Glomerular endothelial cell (primary cell): ENCODE results near the gene C19orf33. TPM values are rescaled to one million over a fixed set of nuclear protein-coding genes. Genes with fewer than 3 reads are reported as not detected.

ENCODE experiments used
- DNase-seq: peaks from one replicate; pipeline ENCODE4 v3.0.0-alpha.2; 2011; ENCODE audit warnings: low read depth, low spot score; ENCODE audit errors: extremely low read depth
- total RNA-seq: library from RNA; depleted of rRNA; stranded (reverse); fragments of >200 nt; gene quantifications from 2 replicates; pipeline ENCODE4 v1.2.3, GENCODE V29; 2015

Gene C19orf33
- total RNA-seq, 1 donor from 2014 or later, result 24.3 TPM

GRCh38 chr19:38278751-38279150 lies 25.3 kb upstream of the C19orf33 start:
- DNase-seq, result no peak

GRCh38 chr19:38280030-38280921 lies 23.8 kb upstream of the C19orf33 start:
- no peak for DNase-seq

DNA sequence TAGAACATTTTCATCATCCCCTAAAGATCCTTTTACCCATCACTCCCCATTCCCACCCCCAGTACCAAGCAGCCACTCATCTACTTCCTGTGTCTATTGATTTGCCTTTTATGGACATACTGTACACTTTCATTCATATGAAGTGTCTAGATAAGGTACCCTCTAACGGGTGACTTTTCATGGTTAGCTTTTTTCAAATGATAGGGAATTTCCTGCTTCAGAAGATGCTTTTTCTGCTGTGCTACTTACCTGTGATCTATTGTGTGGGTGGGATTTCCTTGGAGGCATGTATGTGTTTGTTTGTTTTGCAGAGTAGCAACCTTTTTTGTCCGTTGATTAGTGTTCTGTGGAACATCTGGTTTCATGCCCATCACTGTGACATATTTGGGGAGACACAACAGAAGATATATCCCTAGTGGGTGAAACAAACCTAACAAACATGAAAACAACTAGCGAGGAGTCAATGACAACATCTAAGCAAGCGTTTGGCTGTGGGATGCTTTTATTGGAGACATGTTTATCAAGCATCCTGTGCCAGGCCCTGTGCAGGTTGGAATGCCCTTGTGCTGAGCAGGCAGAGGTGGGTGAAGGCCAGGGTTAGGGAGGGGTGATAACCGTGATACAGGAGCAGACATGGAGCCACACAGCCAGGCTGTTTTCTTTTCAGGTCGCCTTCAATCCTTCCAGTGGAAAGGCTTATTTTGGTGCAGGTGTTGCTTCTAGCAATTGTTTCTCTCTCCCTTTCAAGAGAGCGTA lies 22.1 kb upstream of the C19orf33 start:
- no peak for DNase-seq

- DNase-seq, result no peak
These were observed 20.8 kb upstream of the C19orf33 start for GRCh38 chr19:38283271-38283670.

DNA sequence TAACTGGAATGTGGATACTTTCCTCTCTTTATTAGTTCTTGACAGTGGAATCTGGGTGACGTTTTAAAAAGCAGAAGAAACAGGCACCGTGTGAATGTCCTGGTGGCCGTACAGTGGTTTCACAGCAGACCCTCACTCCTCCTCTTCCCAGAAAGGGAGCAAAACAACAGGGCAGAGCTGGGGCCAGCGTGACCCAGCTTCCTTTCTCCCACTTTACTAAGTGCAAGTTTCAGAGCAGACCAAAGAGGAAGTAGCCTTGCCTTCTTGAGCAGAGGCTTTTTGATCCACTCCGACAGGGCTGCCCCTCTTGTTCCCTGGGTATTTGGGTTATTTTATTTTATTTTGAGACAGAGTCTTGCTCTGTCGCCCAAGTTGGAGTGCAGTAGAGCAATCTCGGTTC lies 19.6 kb upstream of the C19orf33 start:
- no peak for DNase-seq

GRCh38 chr19:38285567-38285966 lies 18.5 kb upstream of the C19orf33 start:
- DNase-seq, result no peak

DNA sequence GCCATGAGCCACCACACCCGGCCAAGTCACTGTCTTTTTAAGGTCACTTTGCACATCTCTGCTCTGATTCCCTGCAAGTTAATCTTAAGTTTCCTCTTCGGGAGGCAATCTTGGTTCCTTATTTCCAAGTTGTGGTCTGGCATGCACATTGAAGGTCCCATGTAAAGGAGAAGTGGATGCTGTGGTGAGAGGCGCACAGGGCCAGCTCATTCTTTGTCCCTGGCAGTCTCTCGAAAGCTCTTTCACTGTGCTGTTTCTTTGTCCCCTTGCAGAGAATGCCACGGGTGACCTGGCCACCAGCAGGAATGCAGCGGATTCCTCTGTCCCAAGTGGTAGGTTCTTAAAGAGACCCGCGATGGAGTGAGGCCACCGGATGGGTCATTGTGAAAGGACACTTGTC lies 16.4 kb upstream of the C19orf33 start:
- DNase-seq, result no peak

- DNase-seq, result no peak
These were observed 15.8 kb upstream of the C19orf33 start for GRCh38 chr19:38288123-38288855.

DNA sequence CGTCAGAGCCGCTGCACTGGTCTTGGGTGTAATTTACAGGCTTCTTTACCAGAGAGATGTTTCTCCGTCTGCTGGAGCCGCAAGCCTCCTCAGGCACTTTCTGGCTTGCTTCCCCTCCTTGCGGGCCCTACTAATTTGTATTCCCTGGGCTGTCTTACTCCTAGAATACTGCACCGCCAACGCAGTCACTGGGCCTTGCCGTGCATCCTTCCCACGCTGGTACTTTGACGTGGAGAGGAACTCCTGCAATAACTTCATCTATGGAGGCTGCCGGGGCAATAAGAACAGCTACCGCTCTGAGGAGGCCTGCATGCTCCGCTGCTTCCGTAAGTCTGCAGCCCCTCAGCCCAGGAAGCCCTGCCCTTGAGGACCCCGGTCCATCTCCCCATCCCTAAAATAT lies 14.1 kb upstream of the C19orf33 start:
- no peak for DNase-seq

DNA sequence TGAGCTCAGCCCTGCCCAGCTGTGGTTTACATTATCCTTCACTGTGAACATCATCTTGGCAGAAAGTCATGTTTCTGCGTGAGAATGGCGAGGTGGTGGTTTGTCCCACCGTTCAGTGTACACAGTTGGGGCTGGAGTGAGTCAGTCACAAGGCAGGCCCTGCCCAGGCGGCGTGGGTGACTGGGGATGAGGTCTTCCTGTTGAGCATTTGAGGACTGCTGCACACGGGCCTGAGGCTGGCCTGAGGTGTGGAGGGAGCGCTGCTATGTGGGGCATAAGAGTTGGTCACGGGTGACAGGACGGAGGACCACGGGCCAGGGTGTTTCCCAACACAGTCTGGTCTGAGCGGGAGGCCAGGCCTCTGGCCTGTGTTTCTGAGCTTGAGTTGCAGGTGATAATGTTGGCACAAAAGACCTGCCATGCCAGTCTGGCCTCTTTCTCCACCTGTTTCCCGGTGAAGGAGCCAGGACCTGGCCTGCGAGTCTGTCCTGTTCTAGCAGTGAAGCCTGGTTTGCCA lies 13.4 kb upstream of the C19orf33 start:
- DNase-seq, result no peak

DNA sequence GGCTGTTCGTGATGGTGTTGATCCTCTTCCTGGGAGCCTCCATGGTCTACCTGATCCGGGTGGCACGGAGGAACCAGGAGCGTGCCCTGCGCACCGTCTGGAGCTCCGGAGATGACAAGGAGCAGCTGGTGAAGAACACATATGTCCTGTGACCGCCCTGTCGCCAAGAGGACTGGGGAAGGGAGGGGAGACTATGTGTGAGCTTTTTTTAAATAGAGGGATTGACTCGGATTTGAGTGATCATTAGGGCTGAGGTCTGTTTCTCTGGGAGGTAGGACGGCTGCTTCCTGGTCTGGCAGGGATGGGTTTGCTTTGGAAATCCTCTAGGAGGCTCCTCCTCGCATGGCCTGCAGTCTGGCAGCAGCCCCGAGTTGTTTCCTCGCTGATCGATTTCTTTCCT lies 12.2 kb upstream of the C19orf33 start:
- no peak for DNase-seq

GRCh38 chr19:38293281-38293680 lies 10.8 kb upstream of the C19orf33 start:
- no peak for DNase-seq

GRCh38 chr19:38294090-38294489 lies 10.0 kb upstream of the C19orf33 start:
- DNase-seq, result no peak

DNA sequence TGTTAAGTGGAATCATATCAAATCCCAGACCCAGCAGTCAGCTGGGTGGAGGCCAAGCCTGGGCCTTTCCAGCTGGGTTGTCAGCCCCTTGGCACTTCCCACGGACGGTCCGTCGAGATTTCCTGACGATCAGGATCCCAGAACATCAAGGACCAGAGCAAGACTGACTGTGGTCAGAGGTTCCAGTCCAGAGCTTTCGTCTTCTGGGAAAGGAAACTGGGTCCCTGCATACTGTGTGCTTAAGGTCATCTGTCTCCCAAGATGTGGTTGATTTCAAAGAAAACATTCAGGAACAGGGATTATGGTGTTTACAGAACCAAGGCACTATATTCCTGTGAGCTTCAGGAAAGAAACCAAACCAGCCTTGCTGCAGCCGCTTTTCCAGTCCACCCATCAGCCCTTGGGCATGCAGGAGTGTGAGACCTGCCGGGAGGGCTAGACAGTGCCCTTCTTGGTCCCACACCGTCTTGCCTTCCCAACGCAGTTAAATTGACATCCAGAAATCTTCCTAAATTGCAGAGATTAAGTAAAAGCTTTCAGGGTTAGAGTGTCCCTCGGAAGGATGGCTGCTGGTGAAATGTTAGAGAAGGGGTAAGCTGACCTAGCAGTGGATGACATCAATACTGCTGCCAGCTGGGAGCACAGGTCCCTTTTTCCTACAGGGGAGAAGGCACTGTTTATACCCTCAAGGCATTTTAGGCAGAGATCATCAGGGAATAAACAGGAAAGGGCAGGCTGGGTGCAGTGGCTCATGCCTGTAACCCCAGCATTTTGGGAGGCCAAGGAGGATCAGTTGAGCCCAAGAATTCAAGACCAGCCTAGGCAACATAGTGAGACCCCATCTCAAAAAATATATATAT lies 5.0 kb upstream of the C19orf33 start:
- DNase-seq, result no peak

- DNase-seq, result no peak
These were observed 358 bp downstream of the C19orf33 start for GRCh38 chr19:38304352-38304865.

DNA sequence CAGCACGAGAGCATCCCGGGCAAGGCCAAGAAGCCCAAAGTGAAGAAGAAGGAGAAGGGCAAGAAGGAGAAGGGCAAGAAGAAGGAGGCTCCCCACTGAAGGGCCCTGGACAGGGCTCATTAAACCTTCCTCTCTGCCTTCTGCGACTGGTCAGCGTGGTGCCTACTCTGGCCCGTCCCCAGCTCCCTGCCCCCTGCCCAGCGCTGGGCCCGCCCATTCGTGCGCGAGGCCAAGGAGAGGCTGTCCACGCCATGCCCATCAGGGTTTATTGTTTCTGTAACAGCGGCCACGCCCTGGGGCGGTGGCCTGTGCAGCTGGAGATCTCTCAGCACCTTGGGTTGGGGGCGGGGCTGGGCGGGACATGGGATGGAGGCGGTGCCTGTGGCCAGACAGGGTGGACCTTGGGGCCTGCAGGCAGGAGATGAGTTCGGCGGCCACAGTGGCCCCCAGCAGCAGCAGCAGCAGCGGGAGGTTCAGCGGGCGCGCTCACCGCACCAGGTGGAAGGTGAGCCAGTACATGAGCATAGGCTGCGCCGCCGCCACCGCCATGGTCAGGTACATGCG lies 897 bp downstream of the C19orf33 start:
- DNase-seq, result no peak

DNA sequence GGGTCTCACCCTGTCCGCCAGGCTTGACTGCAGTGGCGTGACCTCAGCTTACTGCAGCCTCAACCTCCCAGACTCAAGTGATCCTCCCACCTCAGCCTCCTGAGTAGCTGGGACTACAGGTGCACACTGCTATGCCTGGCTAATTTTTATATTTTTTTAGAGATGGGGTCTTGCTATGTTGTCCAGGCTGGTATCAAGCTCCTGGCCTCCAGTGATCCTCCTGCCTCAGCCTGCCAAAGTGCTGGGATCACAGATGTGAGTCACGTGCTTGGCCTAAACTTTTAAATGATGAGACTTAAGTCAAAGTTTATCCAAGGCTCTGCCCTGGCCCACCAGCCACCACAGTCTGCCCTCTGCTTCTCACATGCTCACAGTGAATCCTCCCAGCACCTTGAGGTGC lies 2.2 kb downstream of the C19orf33 start:
- no peak for DNase-seq

- no peak for DNase-seq
These were observed 3.0 kb downstream of the C19orf33 start for GRCh38 chr19:38307076-38307475.

- no peak for DNase-seq
These were observed 3.5 kb downstream of the C19orf33 start for GRCh38 chr19:38307597-38307996.
